Thyroid gland (tissue), 4 donors: ENCODE data around the gene ZFP92.

ENCODE experiments used
- POLR2A ChIP-seq, 2 donors: fragments of 450-650 bp; IDR thresholded peaks; one replicate each; pipeline ENCODE4 v1.6.1; 2017; ENCODE audit warnings: antibody characterized with exemption in 2 of 2, mild to moderate bottlenecking in 2 of 2, moderate library complexity in 1 of 2
- TF ChIP-seq, protein P1 (sequence below), 6 experiments: fragments of 200-600 bp in 3 of 6; fragments of 450-650 bp in 3 of 6; sonication (generic) in 3 of 6; IDR thresholded peaks; one replicate each; pipeline ENCODE4 v1.5.1; 2016 to 2019; ENCODE audit warnings: antibody characterized with exemption in 6 of 6, mild to moderate bottlenecking in 2 of 6, inconsistent platforms in 1 of 6, moderate library complexity in 1 of 6

DNA sequence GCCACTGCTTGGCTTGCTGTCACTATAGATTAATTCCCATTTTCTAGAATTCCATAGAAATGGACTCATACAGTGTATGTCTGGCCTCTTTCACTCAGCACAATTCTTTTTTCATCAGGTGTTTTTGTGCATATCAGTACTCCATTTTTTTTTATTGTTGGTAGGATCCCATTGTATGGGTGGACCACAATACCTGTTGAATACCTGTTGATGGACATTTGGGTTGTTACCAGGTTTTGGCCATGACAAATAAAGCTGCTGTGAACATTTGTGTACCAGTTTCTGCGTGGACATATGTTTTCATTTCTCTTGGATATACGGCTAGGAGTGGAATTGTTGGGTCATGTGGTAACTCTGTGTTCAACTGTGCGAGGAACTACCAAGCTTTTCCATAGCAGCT lies 14.9 kb downstream of the ZFP92 start:
- TF ChIP-seq POLR2A (IDR thresholded peaks at IDR 0.05): no peak
- TF ChIP-seq, protein P1, sequence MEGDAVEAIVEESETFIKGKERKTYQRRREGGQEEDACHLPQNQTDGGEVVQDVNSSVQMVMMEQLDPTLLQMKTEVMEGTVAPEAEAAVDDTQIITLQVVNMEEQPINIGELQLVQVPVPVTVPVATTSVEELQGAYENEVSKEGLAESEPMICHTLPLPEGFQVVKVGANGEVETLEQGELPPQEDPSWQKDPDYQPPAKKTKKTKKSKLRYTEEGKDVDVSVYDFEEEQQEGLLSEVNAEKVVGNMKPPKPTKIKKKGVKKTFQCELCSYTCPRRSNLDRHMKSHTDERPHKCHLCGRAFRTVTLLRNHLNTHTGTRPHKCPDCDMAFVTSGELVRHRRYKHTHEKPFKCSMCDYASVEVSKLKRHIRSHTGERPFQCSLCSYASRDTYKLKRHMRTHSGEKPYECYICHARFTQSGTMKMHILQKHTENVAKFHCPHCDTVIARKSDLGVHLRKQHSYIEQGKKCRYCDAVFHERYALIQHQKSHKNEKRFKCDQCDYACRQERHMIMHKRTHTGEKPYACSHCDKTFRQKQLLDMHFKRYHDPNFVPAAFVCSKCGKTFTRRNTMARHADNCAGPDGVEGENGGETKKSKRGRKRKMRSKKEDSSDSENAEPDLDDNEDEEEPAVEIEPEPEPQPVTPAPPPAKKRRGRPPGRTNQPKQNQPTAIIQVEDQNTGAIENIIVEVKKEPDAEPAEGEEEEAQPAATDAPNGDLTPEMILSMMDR (IDR thresholded peaks at IDR 0.05): no peak
